Parathyroid adenoma (tissue), 2 donors: ENCODE measurements around the gene HDAC4.

ENCODE experiments used
- H2AFZ ChIP-seq: fragments of 300-600 bp; sonication (generic); one replicate; pipeline ENCODE4 v1.7.0; 2017; ENCODE audit warnings: antibody characterized with exemption, mild to moderate bottlenecking
- H3K27ac ChIP-seq: fragments of 300-600 bp; sonication (generic); one replicate; pipeline ENCODE4 v1.7.0; 2017
- H3K27me3 ChIP-seq: fragments of 300-600 bp; sonication (generic); one replicate; pipeline ENCODE4 v1.7.0; 2017; ENCODE audit warnings: low read length; ENCODE audit not compliant: control insufficient read depth, insufficient read depth
- H3K36me3 ChIP-seq: fragments of 300-600 bp; sonication (generic); one replicate; pipeline ENCODE4 v1.7.0; 2017; ENCODE audit warnings: low read length; ENCODE audit not compliant: control insufficient read depth, insufficient read depth
- H3K4me1 ChIP-seq: fragments of 300-600 bp; sonication (generic); one replicate; pipeline ENCODE4 v1.7.0; 2017; ENCODE audit warnings: control low read depth
- H3K4me2 ChIP-seq: fragments of 300-600 bp; sonication (generic); one replicate; pipeline ENCODE4 v1.7.0; 2017; ENCODE audit warnings: low read length
- H3K4me3 ChIP-seq: fragments of 300-600 bp; sonication (generic); one replicate; pipeline ENCODE4 v1.7.0; 2017; ENCODE audit warnings: low read depth, low read length
- H3K79me2 ChIP-seq: fragments of 300-600 bp; sonication (generic); one replicate; pipeline ENCODE4 v1.7.0; 2017; ENCODE audit warnings: control low read depth
- H3K9ac ChIP-seq: fragments of 300-600 bp; sonication (generic); one replicate; pipeline ENCODE4 v1.7.0; 2017; ENCODE audit warnings: mild to moderate bottlenecking
- H3K9me3 ChIP-seq: fragments of 300-600 bp; sonication (generic); one replicate; pipeline ENCODE4 v1.7.0; 2017; ENCODE audit warnings: low read length; ENCODE audit not compliant: control insufficient read depth
- TF ChIP-seq, protein P1 (sequence below): fragments of 300-600 bp; sonication (generic); IDR thresholded peaks from one replicate; pipeline ENCODE4 v1.7.0; 2017; ENCODE audit warnings: antibody characterized with exemption, mild to moderate bottlenecking
- donor health status: primary hyperparathyroidism.

Gene HDAC4

DNA sequence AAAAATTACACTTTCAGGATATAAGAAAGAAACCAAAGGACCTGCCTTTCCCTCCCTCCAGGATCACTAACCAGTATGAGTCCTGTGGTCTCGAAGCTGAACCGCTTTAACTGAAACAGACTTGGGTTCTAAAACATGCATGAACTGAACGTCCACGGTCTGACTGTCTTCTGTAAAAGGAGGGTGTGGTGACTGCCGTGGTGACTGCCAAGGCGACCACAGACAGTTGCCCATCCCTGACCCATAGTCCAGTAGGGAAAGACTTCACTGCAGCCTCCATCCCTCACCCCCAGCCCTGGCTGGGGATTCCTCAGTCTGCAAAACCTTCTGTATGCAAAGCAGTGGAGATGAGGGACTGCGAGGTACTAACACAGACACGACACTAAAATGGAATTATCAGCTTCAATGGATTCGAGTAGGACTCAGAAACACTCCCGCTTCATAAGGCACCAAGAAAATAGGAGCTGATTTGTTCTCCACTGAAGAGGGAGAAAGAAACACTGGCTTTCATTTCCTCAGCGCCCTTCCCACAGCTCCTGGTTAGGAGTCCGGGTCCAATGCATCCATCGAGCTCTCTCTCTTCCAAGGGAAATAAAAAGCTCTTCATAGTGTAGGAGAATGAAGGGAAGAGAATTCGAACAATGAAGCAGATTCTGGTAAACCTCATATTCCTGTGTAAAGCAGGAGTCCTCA is 197.2 kb downstream of the HDAC4 start:
- Histone ChIP-seq H3K9me3 (no peaks in the 10 kb centered on the region), H3K27me3 (no peaks in the 10 kb centered on the region), H3K4me2 (no peak overlapping the region), H2AFZ (no peak overlapping the region), H3K27ac (no peak overlapping the region), H3K79me2 (peaks cover 10% of the 10 kb centered on the region), H3K4me3 (no peak overlapping the region), H3K9ac (no peak overlapping the region), H3K4me1 (no peaks in the 10 kb centered on the region), H3K36me3 (no peaks in the 10 kb centered on the region)
- TF ChIP-seq, protein P1, sequence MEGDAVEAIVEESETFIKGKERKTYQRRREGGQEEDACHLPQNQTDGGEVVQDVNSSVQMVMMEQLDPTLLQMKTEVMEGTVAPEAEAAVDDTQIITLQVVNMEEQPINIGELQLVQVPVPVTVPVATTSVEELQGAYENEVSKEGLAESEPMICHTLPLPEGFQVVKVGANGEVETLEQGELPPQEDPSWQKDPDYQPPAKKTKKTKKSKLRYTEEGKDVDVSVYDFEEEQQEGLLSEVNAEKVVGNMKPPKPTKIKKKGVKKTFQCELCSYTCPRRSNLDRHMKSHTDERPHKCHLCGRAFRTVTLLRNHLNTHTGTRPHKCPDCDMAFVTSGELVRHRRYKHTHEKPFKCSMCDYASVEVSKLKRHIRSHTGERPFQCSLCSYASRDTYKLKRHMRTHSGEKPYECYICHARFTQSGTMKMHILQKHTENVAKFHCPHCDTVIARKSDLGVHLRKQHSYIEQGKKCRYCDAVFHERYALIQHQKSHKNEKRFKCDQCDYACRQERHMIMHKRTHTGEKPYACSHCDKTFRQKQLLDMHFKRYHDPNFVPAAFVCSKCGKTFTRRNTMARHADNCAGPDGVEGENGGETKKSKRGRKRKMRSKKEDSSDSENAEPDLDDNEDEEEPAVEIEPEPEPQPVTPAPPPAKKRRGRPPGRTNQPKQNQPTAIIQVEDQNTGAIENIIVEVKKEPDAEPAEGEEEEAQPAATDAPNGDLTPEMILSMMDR: no peak

DNA sequence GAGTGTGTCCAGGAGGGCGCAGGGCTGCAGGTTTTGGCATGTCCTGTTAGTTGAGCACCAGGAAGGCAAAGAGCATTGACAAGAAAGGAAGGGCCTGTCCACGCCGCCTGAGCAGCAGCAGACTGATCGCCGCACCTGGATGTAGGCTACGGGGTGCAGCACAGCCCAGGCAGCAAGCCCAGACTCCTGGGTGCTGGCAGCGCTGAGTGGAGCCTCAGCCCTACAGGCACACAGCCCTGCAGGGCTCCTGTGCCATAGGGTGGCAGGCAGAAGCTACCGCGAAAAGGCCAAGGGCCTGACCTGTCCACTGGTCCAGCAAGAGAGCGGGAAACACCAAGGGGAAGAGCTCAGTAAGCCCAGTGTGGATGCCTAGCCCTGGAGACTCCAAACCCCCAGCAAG is 198.0 kb downstream of the HDAC4 start:
- Histone ChIP-seq H2AFZ (no peak overlapping the region), H3K27me3 (no peaks in the 10 kb centered on the region), H3K4me3 (no peak overlapping the region), H3K9ac (no peak overlapping the region), H3K27ac (no peak overlapping the region), H3K36me3 (no peaks in the 10 kb centered on the region), H3K9me3 (no peaks in the 10 kb centered on the region), H3K79me2 (peaks cover 10% of the 10 kb centered on the region), H3K4me1 (no peaks in the 10 kb centered on the region), H3K4me2 (no peak overlapping the region)
- TF ChIP-seq, protein P1: no peak

DNA sequence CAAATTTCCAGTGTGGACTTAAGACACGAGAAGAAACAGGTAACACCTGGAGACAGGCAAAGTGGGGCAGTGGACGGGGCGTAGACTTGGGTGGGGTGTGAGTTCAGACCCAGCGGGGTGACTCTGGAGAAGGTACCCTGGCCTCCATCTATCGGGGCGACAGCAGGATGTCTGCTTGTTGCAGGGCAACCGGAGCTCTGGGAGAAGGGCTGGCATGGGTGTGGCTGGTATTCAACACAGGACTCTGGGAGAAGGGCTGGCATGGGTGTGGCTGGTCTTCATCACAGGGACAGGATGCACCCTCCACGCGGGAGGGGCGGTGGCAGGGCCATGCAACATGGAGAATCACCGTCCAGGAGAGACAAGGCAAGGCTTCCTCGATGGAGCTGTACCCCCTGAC is 198.5 kb downstream of the HDAC4 start:
- H2AFZ ChIP-seq: no peak overlapping the region
- no peak overlapping the region for H3K4me3 ChIP-seq
- peaks cover 10% of the 10 kb centered on the region for H3K79me2 ChIP-seq
- H3K27me3 ChIP-seq: no peaks in the 10 kb centered on the region
- H3K27ac ChIP-seq: no peak overlapping the region
- TF ChIP-seq, protein P1: no peak
- H3K9me3 ChIP-seq: no peaks in the 10 kb centered on the region
- H3K4me1 ChIP-seq: no peaks in the 10 kb centered on the region
- no peaks in the 10 kb centered on the region for H3K36me3 ChIP-seq
- no peak overlapping the region for H3K9ac ChIP-seq
- no peak overlapping the region for H3K4me2 ChIP-seq

DNA sequence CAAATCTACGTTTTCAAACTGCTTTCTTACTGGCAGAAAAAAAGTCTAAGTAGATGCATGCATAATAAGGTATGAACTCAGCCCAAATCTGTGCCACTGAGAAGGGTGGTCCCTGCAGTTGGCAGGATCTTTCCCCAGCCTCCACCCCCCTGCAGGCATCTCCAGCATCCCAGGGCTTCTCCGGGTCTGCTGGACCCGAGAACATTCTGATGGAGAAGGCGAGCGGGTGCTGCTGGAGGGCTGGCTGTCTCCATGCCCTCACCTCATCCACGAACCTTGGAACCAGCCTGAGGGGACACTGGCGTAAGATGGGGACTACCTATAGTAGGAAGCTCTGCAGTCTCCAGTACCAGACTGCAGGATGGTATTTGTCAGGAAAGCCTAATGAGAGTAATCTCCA is 198.9 kb downstream of the HDAC4 start:
- H3K36me3 ChIP-seq: no peaks in the 10 kb centered on the region
- no peak overlapping the region for H3K27ac ChIP-seq
- no peaks in the 10 kb centered on the region for H3K4me1 ChIP-seq
- no peak overlapping the region for H3K9ac ChIP-seq
- H3K9me3 ChIP-seq: no peaks in the 10 kb centered on the region
- H3K79me2 ChIP-seq: peaks cover 10% of the 10 kb centered on the region
- no peaks in the 10 kb centered on the region for H3K27me3 ChIP-seq
- no peak overlapping the region for H2AFZ ChIP-seq
- TF ChIP-seq, protein P1: no peak
- H3K4me3 ChIP-seq: no peak overlapping the region
- no peak overlapping the region for H3K4me2 ChIP-seq

DNA sequence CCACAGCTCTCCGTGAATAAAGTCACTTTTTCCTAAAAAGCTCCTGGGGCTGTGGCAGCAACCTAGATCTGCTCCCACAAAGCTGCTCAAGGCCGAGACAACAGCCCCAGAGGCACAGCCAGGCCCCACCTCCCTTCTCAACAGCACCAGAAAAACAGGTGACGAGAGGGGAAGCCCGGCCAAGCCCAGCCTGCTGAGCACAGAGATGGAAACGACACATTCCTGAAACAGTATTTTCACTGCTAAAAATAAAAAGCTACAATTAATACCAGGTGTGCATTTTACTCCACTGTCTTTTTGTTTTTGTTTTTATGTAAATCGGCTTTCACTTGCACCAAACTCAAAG is 199.3 kb downstream of the HDAC4 start:
- H3K79me2 ChIP-seq: peaks cover 10% of the 10 kb centered on the region
- no peak overlapping the region for H3K4me3 ChIP-seq
- H3K27ac ChIP-seq: no peak overlapping the region
- H3K9me3 ChIP-seq: no peaks in the 10 kb centered on the region
- H3K36me3 ChIP-seq: no peaks in the 10 kb centered on the region
- TF ChIP-seq, protein P1: no peak
- no peak overlapping the region for H3K4me2 ChIP-seq
- H3K27me3 ChIP-seq: no peaks in the 10 kb centered on the region
- H2AFZ ChIP-seq: no peak overlapping the region
- no peak overlapping the region for H3K9ac ChIP-seq
- H3K4me1 ChIP-seq: no peaks in the 10 kb centered on the region
